Measurements from ENCODE around the gene METTL24.

Gene METTL24, protein sequence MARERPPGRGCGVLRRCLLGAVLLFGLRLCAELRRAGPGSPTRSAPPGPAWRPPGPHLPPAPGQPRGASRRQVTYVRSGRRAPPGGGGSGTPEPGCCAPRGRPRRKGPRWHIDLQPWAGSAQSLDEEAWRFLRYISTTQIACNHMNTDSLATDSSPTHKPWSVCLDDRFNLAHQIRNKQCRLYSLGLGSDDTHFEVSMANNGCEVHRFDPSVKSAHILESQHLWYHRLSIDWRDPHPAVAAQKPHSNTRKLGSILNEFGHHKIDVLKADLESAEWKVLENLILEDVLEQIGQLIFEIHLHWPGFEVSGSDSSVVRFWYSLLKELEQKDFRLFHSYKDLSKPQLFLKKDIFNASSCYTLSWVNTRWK

DNA sequence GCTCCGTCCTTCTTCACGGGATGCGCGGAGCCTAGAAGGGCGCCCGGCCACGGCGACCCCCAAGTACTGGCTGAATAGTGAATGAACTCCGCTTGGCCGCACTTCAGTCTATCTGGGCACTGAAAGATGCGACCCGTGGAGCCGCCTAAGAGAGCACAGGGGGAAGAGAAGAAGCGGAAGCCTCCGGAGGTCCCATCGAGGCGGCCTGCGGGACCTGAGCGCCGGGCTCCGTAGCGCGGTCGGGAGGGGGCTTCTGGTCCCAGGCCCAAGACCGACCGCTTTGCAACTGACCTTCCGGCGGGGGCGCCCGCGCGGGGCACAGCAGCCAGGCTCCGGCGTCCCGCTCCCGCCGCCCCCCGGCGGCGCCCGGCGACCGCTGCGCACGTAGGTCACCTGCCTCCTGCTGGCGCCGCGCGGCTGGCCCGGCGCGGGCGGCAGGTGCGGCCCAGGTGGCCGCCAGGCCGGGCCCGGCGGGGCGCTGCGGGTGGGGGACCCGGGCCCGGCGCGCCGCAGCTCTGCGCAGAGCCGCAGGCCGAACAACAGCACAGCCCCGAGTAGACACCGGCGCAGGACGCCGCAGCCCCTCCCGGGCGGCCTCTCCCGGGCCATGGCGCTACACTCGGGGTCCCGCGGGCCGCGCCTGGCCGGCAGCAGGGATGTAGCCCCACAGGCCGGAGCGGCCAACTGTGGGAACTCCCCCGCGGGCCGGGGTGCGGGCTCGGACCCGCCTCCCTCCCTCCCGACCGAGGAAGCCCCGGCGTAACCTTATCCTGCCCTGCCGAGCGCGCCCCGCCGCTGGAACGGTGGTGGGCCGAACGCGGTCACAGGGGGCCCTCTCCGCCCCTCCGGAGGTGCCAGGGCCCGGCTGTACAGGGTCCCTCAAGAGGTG, at the start of gene METTL24:
TSS of gene METTL24 (minus strand) at position 686 of the 889 bp plus-strand sequence. CDS start at position 609, 77 bp downstream.
- DNase-seq (ENCODE audit: low spot score): no peak

DNA sequence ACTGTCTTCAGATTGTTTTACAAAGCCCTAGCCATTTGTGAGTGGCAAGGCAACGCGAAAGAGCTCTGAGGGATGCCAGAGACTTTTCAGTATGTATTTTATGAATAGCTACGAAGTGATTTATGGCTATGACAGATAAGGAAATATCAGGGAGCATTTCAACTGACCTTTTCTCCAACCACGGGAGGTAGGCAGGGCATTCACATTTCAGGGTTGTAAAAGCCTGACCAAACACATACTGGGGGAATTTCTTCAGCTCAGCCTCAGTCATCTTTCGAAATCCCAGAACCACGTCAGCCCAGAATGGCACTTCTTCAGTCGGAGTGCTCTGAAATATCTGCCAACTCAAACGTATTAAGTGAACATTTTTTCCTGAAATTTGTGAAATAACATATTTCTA, 46.5 kb upstream of the METTL24 start:
- no peak for DNase-seq (ENCODE audit: low spot score)

DNA sequence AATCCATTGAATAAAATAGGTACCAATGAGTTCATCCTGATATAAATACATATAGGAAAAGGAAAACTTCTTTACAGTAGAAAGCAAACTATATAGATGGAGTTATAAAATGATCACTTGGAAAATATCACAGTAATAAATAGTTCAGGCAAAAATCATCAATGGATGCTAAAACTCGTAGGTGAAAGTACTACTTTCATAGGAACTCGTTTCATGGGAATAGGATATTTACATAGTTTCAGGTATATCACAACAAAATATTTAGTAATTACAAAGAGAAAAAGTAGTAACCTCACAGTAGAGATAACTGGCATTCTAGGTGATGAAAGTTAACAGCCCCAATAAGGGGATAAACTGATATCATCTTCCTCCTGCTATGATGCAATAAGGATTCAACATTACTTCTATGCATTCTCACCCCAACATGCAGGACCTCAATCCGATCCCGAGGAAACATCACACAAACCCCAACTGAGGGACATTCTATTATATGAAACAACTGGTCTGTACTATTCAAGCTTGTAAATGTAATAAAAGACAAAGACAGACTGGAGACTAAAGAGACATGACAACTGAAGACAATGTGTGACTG, 43.5 kb upstream of the METTL24 start:
- no peak for DNase-seq (ENCODE audit: low spot score)

- DNase-seq (ENCODE audit: low spot score): no peak
These were observed 42.1 kb upstream of the METTL24 start for GRCh38 chr6:110400208-110400607.

DNA sequence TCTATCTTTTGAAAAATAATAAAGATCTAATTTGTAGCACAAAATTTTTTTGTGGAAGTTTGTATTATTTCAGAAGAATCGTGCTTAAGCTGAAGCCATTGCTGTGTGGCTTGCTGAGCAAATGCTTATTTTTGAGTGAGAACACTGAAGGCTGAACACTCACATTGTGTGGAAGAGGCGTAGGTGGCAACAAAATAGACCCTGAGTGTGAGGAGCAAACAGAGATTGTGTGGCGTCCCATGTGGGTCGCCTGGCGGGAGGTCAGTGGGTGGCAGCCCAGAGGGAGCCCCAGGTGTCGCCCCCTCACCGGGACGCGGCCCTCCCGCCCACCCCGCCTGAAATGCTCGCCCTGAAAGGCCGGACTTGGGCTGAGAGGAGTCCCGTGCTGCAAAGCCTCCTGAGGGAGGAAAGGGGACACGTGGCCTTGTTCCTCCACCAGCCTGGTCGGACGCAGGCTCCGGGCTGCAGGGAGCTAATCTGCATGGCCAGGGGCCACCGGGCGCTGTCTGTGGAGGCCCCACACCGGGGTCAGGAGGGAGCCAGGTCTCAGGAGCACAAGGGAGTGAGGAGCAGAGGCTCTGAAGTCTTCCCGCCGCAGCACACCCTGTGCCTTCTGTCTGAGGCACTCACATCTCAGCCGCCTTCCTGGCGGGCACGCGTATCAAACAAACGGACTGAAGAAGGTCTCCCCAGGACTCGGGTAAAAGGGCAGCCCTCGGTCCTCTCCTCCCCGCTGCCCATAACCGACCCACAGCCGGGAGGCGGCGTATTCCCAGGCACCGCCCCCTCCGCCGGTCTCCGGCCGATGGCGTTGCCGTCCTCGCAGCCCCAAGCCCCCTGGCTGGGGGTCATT, 41.3 kb upstream of the METTL24 start:
- no peak for DNase-seq (ENCODE audit: low spot score)

- DNase-seq (ENCODE audit: low spot score): no peak
These were observed 40.6 kb upstream of the METTL24 start for GRCh38 chr6:110398778-110399177.

GRCh38 chr6:110395221-110395620, 37.1 kb upstream of the METTL24 start:
- no peak for DNase-seq (ENCODE audit: low spot score)

- no peak for DNase-seq (ENCODE audit: low spot score)
These were observed 36.3 kb upstream of the METTL24 start for GRCh38 chr6:110394409-110394808.

GRCh38 chr6:110392727-110393126, 34.6 kb upstream of the METTL24 start:
- no peak for DNase-seq (ENCODE audit: low spot score)

DNA sequence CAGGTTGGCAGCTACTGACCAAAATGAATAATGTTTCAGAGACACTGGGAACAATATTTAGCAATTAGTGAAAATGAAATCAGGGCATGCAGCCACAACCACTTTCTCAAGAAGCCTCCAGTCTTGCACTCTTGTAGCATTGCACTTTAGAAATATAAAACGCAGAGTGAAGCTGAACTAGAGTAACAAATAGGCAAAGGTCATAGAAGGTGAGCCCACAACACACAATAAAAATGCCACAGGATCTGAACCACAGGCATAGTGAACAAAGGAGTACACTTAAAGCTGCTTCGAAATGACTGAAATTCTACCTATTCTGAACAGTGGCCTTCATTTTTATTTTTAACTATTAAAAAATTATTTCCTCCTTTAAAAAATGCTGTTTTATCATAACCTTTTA, 32.3 kb upstream of the METTL24 start:
- DNase-seq (ENCODE audit: low spot score): no peak

GRCh38 chr6:110389689-110390382, 31.7 kb upstream of the METTL24 start:
- no peak for DNase-seq (ENCODE audit: low spot score)

GRCh38 chr6:110387986-110388385, 29.8 kb upstream of the METTL24 start:
- no peak for DNase-seq (ENCODE audit: low spot score)

GRCh38 chr6:110385458-110385863, 27.3 kb upstream of the METTL24 start:
- DNase-seq (ENCODE audit: low spot score): no peak

DNA sequence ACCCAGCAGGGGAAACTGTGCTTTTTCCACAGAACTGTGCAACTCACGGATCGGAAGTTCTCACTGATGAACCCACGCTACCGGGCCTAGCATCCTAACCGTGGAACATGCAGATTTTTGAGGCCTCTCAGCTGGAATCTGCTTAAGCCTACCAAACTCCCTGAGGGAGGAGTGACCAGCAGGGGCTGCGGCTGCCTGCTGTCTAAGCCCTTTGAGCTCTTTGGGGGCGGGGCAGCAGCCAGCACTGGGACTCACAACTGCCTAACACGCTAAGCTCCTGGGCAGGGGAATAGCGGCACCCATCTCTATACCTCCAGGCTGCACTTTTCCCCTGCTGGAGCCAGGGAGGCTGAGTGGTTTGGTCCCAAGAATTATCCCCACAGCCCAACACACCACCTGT, 20.4 kb upstream of the METTL24 start:
- DNase-seq (ENCODE audit: low spot score): no peak

DNA sequence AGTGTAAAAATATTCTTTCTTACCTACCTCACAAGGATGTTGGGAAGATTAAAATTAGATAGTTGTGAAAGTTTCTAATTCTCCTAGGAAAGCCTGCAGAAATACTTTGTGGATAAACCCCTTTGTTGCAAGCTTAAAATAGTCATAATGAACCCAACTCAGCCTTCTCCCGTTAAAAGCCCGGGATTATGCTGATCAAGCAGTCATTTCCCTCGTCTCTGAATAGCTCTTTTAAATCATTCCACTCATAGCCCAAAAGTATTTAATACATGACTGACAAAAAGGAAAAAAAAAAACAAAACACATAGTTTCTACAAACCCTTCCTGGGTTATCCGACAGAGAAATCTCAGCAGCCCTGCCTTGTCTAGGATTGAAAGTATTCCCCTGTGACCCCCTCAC, 10.9 kb upstream of the METTL24 start:
- DNase-seq (ENCODE audit: low spot score): no peak

- no peak for DNase-seq (ENCODE audit: low spot score)
These were observed 10.1 kb upstream of the METTL24 start for GRCh38 chr6:110368284-110368683.

DNA sequence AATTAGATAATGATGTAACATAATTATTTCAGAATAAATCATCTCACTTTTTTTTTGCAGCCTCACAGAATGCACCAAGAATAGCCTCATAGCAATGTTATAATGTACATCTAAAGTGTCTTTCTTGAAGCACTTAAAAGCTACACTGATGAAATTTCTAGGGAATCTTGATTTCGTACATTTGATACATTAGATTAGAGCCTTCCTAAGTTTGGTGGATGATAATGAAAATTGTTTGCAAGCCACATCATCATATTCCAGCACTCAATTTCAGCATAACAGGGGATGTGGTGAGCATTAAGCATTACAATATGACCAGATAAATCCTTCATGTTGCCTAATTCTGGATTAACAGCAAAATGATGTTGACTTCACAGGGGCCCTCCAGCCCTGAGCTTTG, 9.7 kb upstream of the METTL24 start:
- DNase-seq (ENCODE audit: low spot score): no peak

DNA sequence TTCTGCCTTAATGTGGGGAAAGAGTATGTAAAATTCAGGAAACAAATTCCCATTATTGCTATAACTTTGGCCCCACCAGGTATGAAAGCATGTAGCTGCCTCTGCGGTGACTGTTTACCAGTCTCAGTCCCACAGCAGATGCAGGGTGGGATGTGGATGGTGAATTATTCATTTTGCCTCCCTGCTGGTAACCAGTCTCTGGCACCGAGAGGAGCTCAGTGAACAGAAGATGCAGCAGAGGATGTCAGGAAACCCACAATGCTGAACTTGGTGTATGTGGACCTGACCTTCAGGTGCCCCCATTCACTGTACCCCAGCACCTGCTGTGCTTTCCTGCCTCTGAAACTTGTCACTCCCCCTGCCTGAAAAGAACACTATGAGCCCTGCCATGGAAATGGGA, 8.8 kb upstream of the METTL24 start:
- DNase-seq (ENCODE audit: low spot score): no peak

DNA sequence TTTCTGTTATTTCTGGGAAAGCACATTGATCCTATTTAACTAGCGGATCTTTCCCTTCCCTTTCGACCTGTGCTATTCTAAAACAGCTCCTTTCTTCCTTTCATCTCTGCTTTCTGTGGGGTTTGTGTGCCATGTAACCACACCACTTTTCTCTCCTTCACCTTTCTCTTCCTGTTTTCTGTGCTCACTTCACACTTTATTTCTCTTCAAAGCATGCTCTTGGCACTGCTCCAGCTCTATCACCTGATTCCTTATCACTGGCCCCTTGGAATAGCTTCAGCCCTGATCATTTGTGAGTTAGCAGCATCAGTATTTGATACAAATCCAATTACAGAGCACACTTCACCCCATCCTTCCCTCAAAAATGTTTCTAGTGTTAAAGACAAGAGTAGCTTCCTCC, 8.1 kb upstream of the METTL24 start:
- DNase-seq (ENCODE audit: low spot score): no peak

GRCh38 chr6:110364364-110365105, 6.4 kb upstream of the METTL24 start:
- no peak for DNase-seq (ENCODE audit: low spot score)

GRCh38 chr6:110363748-110364147, 5.6 kb upstream of the METTL24 start:
- no peak for DNase-seq (ENCODE audit: low spot score)

Data from hematopoietic multipotent progenitor cell treated with erythropoietin and hydrocortisone succinate and interleukin-3 and kit ligand, for 15 days (in vitro differentiated cells).